Measurements from ENCODE around the gene PCDHA8.
A peak's percentile ranks its signal among the peaks of the same experiment; 100 is the strongest.
"Not testable (repeated sequence)": the region's sequence is repeated elsewhere in the genome, so short reads cannot be mapped to it uniquely, and the experiment has no call there.

The PCDHA8 gene, protein sequence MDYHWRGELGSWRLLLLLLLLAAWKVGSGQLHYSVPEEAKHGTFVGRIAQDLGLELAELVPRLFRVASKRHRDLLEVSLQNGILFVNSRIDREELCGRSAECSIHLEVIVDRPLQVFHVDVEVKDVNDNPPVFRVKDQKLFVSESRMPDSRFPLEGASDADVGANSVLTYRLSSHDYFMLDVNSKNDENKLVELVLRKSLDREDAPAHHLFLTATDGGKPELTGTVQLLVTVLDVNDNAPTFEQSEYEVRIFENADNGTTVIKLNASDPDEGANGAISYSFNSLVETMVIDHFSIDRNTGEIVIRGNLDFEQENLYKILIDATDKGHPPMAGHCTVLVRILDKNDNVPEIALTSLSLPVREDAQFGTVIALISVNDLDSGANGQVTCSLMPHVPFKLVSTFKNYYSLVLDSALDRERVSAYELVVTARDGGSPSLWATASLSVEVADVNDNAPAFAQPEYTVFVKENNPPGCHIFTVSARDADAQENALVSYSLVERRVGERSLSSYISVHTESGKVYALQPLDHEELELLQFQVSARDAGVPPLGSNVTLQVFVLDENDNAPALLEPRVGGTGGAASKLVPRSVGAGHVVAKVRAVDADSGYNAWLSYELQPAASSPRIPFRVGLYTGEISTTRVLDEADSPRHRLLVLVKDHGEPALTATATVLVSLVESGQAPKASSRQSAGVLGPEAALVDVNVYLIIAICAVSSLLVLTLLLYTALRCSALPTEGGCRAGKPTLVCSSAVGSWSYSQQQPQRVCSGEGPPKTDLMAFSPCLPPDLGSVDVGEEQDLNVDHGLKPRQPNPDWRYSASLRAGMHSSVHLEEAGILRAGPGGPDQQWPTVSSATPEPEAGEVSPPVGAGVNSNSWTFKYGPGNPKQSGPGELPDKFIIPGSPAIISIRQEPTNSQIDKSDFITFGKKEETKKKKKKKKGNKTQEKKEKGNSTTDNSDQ

DNA sequence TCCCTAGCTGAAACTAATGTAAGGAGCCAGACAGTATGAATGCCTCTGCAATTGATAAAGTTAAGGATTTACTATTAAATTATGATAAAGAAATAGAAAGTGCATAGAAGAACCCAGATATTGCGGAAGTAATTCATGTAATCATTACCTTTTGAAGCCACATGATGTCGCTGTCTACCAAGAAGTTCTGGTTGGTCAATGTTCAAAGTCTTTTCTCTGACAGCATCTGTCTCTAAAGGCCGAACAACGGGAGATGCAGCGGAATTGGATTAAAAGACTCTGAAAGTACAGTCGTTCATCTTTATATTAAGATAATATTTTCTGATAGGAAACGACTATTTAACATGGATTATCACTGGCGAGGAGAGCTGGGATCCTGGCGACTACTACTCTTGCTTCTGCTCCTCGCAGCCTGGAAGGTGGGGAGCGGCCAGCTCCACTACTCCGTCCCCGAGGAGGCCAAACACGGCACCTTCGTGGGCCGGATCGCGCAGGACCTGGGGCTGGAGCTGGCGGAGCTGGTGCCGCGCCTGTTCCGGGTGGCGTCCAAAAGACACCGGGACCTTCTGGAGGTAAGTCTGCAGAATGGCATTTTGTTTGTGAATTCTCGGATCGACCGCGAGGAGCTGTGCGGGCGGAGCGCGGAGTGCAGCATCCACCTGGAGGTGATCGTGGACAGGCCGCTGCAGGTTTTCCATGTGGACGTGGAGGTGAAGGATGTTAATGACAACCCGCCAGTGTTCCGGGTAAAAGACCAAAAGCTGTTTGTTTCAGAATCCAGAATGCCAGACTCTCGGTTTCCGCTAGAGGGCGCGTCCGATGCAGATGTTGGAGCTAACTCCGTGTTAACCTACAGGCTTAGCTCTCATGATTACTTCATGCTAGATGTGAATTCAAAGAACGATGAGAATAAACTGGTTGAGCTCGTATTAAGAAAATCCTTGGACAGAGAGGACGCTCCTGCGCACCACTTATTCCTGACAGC lies at the start of gene PCDHA8:
Gene PCDHA8 (plus strand): TSS at position 210 of the 985 bp plus-strand sequence. CDS start 135 bp downstream, at position 345.
- no peak for DNase-seq

DNA sequence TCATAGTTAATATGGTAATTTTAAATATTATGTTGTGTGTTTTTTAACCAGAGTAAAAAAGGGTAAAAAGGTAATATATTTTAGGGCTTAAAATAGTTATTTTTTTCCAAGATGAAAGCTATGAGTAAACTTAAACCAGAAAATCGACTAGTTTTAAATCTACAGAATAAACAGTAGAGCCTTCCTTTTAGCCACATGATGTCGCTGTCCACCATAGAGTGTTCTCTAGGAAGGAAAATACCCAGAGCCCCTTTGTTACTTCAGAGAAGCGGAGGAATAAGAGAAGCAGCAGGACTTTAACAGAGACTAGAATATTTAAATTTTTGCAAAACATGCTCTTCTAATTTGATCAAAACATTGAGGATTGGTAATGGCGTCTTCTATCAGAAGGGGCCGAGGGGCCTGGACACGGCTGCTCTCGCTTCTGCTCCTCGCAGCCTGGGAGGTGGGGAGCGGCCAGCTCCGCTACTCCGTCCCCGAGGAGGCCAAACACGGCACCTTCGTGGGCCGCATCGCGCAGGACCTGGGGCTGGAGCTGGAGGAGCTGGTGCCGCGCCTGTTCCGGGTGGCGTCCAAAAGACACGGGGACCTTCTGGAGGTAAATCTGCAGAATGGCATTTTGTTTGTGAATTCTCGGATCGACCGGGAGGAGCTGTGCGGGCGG lies 46.3 kb upstream of the PCDHA8 start, which contains the start of gene PCDHA2:
Gene PCDHA2 (plus strand): TSS at position 258 of the 664 bp plus-strand sequence.
- peak; percentile 37 to 42 for DNase-seq

DNA sequence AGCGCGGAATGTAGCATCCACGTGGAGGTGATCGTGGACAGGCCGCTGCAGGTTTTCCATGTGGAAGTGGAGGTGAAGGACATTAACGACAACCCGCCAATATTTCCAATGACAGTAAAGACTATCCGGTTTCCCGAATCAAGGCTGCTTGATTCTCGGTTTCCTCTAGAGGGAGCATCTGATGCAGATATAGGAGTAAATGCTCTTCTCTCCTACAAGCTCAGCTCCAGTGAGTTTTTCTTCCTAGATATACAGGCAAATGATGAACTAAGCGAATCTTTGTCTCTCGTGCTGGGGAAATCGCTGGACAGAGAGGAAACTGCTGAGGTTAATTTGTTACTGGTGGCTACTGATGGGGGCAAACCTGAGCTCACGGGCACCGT lies 45.7 kb upstream of the PCDHA8 start:
- DNase-seq, result peak; percentile 36 to 53

DNA sequence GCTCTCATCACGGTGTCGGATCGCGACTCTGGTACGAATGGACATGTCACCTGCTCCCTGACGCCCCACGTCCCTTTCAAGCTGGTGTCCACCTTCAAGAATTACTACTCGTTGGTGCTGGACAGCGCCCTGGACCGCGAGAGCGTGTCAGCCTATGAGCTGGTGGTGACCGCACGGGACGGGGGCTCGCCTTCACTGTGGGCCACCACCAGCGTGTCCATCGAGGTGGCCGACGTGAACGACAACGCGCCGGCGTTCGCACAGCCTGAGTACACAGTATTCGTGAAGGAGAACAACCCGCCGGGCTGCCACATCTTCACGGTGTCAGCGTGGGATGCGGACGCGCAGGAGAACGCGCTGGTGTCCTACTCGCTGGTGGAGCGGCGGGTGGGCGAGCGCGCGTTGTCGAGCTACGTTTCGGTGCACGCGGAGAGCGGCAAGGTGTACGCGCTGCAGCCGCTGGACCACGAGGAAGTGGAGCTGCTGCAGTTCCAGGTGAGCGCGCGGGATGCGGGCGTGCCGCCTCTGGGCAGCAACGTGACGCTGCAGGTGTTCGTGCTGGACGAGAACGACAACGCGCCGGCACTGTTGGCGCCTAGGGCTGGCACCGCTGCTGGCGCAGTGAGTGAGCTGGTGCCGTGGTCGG lies 44.8 kb upstream of the PCDHA8 start:
- not testable (repeated sequence) for DNase-seq

DNA sequence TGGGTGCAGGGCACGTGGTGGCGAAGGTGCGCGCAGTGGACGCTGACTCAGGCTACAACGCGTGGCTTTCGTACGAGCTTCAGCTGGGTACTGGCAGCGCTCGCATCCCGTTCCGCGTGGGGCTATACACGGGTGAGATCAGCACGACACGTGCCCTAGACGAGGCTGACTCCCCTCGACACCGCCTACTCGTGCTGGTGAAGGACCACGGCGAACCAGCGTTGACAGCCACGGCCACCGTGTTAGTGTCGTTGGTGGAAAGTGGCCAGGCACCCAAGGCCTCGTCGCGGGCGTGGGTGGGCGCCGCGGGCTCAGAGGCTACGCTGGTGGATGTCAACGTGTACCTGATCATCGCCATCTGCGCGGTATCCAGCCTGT lies 44.3 kb upstream of the PCDHA8 start:
- no peak for DNase-seq

DNA sequence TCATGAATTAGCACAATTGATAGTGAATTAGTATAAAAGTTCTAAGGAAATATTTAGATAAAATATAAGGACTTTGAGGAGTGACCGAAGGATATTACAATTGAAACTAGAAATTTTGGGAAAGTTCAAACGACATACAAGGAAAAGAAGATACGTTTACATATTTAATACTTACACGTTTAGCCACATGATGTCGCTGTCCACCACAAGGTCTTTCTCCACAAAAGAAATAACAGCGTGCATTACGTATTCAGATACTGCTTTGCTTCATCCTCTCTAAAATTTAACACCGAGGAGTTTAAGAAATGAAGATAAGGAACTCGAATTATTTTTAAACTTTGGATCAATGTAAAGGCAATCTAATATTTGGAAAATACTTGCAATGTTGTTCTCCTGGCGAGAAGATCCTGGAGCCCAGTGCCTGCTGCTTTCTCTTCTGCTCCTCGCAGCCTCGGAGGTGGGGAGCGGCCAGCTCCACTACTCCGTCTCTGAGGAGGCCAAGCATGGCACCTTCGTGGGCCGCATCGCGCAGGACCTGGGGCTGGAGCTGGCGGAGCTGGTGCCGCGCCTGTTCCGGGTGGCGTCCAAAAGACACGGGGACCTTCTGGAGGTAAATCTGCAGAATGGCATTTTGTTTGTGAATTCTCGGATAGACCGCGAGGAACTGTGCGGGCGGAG lies 40.0 kb upstream of the PCDHA8 start, which contains the start of gene PCDHA3:
Gene PCDHA3 (plus strand): TSS at position 242 of the 678 bp plus-strand sequence.
- DNase-seq, result no peak

DNA sequence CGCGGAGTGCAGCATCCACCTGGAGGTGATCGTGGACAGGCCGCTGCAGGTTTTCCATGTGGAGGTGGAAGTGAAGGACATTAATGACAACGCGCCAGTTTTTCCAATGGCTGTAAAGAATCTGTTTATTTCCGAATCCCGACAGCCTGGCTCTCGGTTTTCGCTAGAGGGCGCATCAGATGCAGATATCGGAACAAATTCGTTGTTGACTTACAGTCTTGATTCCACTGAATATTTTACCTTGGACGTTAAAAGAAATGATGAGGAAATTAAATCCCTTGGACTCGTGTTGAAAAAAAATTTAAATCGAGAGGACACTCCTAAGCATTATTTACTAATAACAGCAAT lies 39.5 kb upstream of the PCDHA8 start:
- no peak for DNase-seq

DNA sequence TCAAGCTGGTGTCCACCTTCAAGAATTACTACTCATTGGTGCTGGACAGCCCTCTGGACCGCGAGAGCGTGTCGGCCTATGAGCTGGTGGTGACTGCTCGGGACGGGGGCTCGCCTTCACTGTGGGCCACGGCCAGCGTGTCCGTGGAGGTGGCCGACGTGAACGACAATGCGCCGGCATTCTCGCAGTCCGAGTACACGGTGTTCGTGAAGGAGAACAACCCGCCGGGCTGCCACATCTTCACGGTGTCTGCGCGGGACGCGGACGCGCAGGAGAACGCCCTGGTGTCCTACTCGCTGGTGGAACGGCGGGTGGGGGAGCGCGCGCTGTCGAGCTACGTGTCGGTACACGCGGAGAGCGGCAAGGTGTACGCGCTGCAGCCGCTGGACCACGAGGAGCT lies 38.6 kb upstream of the PCDHA8 start:
- DNase-seq, result not testable (repeated sequence)

DNA sequence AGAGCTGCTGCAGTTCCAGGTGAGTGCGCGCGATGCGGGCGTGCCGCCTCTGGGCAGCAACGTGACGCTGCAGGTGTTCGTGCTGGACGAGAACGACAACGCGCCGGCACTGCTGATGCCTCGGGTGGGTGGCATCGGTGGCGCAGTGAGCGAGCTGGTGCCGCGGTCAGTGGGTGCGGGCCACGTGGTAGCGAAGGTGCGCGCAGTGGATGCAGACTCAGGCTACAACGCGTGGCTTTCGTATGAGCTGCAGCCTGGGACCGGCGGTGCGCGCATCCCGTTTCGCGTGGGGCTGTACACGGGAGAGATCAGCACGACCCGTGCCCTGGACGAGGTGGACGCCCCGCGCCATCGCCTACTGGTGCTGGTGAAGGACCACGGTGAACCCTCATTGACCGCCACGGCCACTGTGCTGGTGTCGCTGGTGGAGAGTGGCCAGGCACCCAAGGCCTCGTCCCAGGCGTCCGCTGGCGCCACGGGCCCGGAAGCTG lies 38.2 kb upstream of the PCDHA8 start:
- DNase-seq, result no peak

DNA sequence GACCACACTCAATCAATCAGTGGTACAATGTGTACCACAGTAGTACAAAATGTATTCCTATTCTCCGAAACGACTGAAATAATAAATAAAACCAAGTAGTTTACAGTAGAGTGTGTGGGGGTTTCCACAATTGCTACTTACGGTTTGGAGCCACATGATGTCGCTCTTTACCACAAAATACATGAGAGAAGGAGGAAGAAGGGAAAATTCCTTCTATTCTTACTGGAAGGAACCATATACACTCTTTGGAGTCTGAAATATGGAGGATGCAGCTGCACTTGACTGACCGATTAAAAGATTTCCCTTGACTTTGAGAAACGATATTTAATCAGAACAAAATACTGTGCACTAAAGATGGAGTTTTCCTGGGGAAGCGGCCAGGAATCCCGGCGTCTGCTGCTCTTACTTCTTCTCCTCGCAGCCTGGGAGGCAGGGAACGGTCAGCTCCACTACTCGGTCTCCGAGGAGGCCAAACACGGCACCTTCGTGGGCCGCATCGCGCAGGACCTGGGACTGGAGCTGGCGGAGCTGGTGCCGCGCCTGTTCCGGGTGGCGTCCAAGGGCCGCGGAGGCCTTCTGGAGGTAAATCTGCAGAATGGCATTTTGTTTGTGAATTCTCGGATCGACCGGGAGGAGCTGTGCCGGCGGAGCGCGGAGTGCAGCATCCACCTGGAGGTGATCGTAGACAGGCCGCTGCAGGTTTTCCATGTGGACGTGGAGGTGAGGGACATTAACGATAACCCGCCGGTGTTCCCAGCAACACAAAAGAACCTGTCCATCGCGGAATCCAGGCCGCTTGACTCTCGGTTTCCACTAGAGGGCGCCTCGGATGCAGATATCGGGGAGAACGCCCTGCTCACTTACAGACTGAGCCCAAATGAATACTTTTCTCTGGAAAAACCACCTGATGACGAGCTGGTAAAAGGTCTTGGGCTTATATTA lies 33.9 kb upstream of the PCDHA8 start, which contains the start of gene PCDHA4:
Gene PCDHA4 (plus strand): TSS at position 235 of the 942 bp plus-strand sequence.
- no peak for DNase-seq

DNA sequence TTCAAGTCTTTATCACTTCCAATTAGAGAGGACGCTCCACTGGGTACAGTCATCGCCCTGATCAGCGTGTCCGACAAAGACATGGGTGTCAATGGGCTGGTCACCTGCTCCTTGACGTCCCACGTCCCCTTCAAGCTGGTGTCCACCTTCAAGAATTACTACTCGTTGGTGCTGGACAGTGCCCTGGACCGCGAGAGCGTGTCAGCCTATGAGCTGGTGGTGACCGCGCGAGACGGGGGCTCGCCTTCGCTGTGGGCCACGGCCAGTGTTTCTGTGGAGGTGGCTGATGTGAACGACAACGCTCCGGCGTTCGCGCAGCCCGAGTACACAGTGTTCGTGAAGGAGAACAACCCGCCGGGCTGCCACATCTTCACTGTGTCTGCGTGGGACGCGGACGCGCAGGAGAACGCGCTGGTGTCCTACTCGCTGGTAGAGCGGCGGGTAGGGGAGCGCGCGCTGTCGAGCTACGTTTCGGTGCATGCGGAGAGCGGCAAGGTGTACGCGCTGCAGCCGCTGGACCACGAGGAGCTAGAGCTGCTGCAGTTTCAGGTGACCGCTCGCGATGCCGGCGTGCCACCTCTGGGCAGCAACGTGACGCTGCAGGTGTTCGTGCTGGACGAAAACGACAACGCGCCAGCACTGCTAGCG lies 32.6 kb upstream of the PCDHA8 start:
- DNase-seq, result not testable (repeated sequence)

DNA sequence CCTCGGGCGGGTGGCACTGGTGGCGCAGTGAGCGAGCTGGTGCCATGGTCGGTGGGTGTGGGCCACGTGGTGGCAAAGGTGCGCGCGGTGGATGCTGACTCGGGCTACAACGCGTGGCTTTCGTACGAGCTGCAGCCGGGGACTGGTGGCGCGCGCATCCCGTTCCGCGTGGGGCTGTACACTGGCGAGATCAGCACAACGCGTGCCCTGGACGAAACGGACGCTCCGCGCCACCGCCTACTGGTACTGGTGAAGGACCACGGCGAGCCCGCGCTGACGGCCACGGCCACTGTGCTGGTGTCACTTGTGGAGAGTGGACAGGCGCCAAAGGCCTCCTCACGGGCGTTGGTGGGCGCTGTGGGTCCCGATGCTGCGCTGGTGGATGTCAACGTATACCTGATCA lies 32.1 kb upstream of the PCDHA8 start:
- no peak for DNase-seq

DNA sequence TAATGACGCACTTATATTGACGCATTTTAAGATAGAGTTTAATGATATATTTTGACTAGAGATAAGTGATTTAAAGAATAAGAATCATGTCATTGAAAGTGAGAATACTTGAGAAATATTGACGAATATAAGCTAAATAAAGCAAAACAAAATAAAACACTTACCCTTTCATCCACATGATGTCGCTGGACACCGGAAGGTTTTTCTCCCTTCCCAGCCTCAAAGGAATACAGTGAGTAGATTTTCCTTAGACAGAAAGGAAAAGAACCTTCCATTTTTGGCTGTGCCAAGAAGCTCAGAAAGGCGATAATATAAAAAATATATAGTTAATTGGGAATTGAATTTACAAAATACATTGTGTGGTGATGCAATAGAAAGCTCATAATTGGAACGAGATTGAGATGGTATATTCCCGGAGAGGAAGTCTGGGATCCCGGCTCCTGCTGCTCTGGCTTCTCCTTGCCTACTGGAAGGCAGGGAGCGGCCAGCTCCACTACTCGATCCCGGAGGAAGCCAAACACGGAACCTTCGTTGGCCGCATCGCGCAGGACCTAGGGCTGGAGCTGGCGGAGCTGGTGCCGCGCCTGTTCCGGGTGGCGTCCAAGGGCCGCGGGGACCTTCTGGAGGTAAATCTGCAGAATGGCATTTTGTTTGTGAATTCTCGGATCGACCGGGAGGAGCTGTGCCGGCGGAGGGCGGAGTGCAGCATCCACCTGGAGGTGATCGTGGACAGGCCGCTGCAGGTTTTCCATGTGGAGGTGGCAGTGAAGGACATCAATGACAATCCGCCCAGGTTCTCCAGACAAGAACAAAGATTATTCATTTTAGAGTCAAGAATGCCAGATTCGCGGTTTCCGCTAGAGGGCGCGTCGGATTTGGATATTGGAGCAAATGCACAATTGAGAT lies 19.4 kb upstream of the PCDHA8 start, which contains the start of gene PCDHA5:
Gene PCDHA5 (plus strand): TSS at position 239 of the 906 bp plus-strand sequence.
- no peak for DNase-seq

DNA sequence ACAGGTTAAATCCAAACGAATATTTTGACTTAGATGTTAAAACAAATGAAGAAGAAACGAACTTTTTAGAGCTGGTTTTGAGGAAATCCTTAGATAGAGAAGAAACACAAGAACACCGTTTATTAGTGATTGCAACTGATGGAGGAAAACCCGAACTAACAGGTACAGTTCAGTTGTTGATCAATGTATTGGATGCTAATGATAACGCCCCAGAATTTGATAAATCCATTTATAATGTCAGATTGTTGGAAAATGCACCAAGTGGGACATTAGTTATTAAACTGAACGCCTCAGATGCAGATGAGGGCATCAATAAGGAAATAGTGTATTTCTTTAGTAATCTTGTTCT lies 18.7 kb upstream of the PCDHA8 start:
- no peak for DNase-seq

DNA sequence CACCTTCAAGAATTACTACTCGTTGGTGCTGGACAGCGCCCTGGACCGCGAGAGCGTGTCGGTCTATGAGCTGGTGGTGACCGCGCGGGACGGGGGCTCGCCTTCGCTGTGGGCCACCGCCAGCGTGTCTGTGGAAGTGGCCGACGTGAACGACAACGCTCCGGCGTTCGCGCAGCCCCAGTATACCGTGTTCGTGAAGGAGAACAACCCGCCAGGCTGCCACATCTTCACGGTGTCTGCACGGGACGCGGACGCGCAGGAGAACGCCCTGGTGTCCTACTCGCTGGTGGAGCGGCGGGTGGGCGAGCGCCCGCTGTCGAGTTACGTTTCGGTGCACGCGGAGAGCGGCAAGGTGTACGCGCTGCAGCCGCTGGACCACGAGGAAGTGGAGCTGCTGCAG lies 18.0 kb upstream of the PCDHA8 start:
- not testable (repeated sequence) for DNase-seq

DNA sequence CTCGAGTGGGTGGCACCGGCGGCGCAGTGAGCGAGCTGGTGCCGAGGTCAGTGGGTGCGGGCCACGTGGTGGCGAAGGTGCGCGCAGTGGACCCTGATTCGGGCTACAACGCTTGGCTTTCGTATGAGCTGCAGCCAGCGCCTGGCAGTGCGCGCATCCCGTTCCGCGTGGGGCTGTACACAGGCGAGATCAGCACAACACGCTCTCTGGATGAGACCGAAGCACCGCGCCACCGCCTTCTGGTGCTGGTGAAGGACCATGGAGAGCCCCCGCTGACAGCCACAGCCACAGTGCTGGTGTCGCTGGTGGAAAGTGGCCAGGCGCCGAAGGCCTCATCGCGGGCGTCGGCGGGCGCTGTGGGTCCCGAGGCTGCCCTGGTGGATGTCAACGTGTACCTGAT lies 17.5 kb upstream of the PCDHA8 start:
- DNase-seq, result no peak

DNA sequence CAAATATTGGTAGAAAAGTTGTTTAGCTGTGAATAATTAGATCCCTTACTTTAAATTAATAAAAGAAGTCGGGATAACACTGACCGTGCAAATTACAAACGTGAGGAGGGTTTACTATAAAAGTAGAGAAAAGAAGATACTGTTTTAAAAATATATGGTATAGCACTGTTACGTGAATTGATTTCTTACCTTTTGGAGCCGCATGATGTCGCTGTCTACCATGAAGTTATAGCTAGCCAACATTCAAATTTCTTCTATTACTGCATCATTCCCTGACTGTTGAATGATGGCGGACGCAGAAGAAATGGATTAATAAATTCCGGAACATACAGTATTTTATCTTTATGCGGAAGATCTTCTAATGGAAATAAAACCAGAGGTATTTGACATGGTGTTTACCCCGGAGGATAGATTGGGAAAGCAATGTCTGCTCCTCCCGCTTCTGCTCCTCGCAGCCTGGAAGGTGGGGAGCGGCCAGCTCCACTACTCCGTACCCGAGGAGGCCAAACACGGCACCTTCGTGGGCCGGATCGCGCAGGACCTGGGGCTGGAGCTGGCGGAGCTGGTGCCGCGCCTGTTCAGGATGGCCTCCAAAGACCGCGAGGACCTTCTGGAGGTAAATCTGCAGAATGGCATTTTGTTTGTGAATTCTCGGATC lies 13.2 kb upstream of the PCDHA8 start, which contains the start of gene PCDHA6:
Gene PCDHA6 (plus strand): TSS at position 257 of the 658 bp plus-strand sequence. CDS start 132 bp downstream, at position 389.
- no peak for DNase-seq
